Fibroblast of gingiva (primary cell): Measurements from ENCODE around the gene PRDM16.

Experiments used
- DNase-seq: peaks from one replicate; pipeline ENCODE4 v3.0.0-alpha.2; 2011; ENCODE audit warnings: low read depth

Gene PRDM16

GRCh38 chr1:3306583-3307291 lies 237.7 kb downstream of the PRDM16 start:
- peak; percentile 76 for DNase-seq

GRCh38 chr1:3307359-3307758 lies 238.4 kb downstream of the PRDM16 start:
- no peak for DNase-seq

GRCh38 chr1:3308053-3308452 lies 239.1 kb downstream of the PRDM16 start:
- no peak for DNase-seq

- DNase-seq = no peak
Measured at GRCh38 chr1:3310718-3311400, 241.9 kb downstream of the PRDM16 start.

GRCh38 chr1:3311711-3312110 lies 242.7 kb downstream of the PRDM16 start:
- DNase-seq = no peak

- DNase-seq = no peak
Measured at GRCh38 chr1:3312310-3312897, 243.4 kb downstream of the PRDM16 start.

- DNase-seq = peak; percentile 98
Measured at GRCh38 chr1:3312898-3313575, 244.0 kb downstream of the PRDM16 start.

GRCh38 chr1:3313576-3313950 lies 244.6 kb downstream of the PRDM16 start:
- peak; percentile 90 for DNase-seq

GRCh38 chr1:3314491-3315381 lies 245.7 kb downstream of the PRDM16 start:
- DNase-seq = peak; percentile 66

GRCh38 chr1:3315399-3316339 lies 246.7 kb downstream of the PRDM16 start:
- DNase-seq = no peak

GRCh38 chr1:3316340-3316943 lies 247.4 kb downstream of the PRDM16 start:
- DNase-seq = no peak

GRCh38 chr1:3317456-3317855 lies 248.5 kb downstream of the PRDM16 start:
- no peak for DNase-seq

- DNase-seq = no peak
Measured at GRCh38 chr1:3318329-3318728, 249.3 kb downstream of the PRDM16 start.

- peak; percentile 53 for DNase-seq
Measured at GRCh38 chr1:3319874-3320245, 250.9 kb downstream of the PRDM16 start.

- DNase-seq = no peak
Measured at GRCh38 chr1:3320246-3321152, 251.5 kb downstream of the PRDM16 start.

- no peak for DNase-seq
Measured at GRCh38 chr1:3321559-3322449, 252.8 kb downstream of the PRDM16 start.

GRCh38 chr1:3322450-3323020 lies 253.5 kb downstream of the PRDM16 start:
- no peak for DNase-seq
